Measurements from ENCODE around the gene FRAT2.

Gene FRAT2, protein sequence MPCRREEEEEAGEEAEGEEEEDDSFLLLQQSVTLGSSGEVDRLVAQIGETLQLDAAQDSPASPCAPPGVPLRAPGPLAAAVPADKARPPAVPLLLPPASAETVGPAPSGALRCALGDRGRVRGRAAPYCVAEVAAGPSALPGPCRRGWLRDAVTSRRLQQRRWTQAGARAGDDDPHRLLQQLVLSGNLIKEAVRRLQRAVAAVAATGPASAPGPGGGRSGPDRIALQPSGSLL
- 11.2 to 36.3 reads per million in 2 experiments for total RNA-seq

DNA sequence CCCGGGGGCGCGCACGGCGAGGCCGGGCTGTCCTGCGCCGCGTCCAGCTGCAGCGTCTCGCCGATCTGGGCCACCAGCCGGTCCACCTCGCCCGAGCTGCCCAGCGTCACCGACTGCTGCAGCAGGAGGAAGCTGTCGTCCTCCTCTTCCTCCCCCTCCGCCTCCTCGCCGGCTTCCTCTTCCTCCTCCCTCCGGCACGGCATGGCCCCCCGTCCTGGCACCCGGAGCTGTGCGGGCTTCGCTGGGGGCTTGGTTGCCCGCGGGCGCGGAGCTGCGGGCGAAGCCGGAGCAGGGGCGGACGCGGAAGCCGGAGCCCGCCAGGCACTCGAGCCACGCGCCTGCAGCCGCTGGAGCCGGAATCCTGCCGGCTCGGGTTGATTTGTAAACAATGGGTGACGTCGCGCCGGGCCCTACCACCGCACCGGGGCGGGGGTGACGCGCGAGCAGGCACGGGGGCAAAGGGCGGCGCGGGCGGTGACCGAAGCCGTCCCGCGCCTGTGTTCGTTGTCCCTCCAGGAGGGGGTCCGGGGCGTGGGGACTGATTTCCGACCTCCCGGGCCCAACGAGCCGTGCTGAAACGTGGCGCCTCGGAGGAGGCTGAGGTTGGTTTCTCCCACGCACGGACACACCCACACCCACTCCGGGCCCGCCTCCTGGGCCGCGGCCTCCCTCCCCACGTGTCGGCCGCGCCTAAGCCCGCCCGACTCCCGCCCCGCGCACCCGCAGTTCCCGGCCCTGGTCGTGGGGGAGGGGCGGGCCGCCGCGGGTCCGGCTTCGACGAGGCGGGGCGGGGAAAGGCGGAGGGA, at the start of gene FRAT2:
TSS of gene FRAT2 (minus strand) at position 360 of the 806 bp plus-strand sequence. CDS start at position 203, 157 bp downstream.
- DNase-seq (ENCODE audit: low read depth) = peak; percentile 82

DNA sequence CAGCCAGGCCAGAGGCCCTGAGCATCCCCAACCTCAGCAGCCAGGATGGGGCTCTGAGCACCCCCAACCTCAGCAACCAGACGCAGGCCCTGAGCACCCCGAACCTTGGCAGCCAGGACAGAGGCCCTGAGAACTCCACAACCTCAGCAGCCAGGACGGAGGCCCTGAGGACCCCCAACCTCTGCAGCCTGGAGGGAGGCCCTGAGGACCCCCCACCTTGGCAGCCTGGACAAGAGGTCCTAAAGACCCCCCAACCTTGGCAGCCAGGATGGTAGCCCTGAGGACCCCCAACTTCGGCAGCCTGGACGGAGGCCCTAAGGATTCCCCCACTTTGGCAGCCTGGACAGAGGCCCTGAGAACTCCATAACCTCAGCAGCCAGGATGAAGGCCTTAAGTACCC, 49.6 kb upstream of the FRAT2 start:
- DNase-seq (ENCODE audit: low read depth) = no peak

GRCh38 chr10:97383159-97383558, 48.6 kb upstream of the FRAT2 start:
- no peak for DNase-seq (ENCODE audit: low read depth)

GRCh38 chr10:97381626-97382025, 47.1 kb upstream of the FRAT2 start:
- no peak for DNase-seq (ENCODE audit: low read depth)

DNA sequence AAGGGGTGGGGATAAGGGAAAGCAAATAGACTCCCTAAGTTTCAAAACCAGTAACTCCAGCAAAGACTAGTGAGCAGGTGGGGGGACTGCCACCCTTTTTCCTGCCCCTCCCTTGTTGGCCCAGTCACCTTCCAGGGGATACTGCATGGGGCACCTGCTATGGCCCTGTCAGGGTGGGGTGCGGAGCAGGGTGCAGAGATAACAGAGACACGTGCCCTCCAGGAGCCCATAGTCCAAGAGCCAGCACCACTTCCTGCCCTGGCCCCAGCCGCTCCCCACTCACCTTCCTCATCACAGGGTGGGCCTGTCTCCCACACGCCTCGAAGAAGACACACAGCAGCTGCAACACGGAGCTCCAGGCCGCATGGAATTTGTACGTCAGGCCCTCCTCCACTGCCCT, 46.0 kb upstream of the FRAT2 start:
- DNase-seq (ENCODE audit: low read depth) = no peak

- DNase-seq (ENCODE audit: low read depth) = no peak
These were observed 44.7 kb upstream of the FRAT2 start for GRCh38 chr10:97378933-97379921.

DNA sequence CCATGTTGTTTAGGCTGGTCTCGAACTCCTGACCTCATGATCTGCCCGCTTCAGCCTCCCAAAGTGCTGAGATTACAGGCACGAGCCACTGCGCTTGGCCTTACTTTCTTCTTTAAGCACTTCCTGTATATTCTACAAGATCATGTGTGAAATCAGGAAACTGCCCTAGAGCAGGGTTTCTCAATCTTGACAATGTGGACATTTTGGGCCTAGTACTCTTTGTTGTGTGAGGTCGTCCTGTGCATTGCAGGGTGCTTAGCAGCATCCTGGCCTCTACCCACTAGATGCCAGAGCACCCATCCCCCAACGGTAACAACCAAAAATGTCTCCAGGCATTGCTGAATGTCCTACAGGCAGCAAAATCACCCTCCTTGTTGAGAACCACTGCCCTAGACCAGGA, 41.9 kb upstream of the FRAT2 start:
- DNase-seq (ENCODE audit: low read depth) = no peak

DNA sequence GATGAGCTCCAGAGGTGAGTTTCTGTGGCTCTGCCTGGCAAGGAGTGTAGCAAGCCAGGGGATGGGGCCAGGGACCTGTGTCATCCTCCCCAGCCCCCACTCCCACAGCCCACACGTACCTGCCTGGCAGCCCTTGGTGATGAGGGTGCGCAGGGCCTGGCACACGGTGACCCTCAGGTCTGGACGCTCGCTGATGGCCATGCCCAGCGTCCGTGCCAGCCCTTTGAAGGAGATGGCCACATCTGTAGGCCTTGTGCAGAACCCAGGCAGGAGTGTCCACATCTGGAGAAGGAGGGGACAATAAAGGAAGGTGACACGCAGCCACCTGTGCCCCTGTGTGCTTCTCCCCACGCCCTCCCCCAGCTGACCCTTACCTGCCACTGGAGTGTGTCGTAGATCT, 38.9 kb upstream of the FRAT2 start:
- no peak for DNase-seq (ENCODE audit: low read depth)

DNA sequence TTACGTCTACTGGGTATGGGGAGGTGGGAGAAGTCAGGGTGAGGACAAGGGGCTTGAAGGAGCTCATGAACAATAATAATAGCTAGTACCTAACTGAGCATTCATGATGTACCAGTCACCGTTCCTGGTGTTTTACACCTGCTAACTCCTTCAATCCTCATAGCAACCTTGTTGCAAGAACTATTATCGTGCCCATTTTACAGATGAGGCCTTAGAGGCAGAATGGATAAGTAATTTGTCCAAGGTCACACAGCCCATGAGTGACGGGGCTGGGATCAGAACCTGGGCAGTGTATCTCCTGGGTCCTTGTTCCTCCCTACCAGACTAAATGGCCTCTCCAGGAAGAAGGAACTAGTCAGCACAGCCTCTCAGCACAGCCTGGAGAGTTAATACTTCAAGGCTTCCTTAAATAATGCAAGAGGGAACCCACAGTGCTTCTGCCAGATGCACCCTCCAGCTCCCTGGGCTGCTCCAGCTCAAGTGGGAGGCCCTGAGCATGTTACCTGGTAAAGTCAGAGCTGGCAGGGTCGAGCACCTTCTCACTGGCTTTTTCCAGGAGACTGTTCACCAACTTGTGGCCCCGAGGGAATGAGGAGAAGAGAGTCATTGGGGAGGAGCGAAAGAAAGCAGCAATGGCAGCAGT, 37.8 kb upstream of the FRAT2 start:
- DNase-seq (ENCODE audit: low read depth) = no peak

GRCh38 chr10:97371696-97372095, 37.2 kb upstream of the FRAT2 start:
- DNase-seq (ENCODE audit: low read depth) = no peak

DNA sequence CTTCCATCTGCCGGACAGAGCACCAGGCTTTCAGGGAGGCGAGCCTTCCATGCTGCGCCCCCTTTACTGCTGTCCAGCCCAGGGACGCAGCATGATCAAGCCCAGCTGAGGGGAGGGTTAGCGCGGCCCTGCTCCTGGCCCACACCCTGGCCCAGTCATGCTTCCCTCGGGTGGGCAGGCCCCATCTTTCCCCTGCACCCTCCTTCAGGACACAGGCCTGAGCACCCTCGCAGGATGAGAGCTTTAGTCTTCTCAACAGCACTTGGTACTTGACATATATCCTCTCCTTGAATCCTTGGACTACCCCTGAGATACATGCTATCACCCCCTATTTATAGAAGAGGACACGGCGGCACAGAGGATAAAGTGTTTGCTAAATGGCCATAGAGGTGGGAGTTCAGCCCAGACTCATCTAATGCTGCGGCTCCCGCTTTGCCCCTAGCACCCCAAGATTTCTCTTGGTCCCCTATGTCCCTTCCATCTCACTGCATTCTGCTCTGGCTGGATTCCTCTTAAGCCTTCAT, 32.7 kb upstream of the FRAT2 start:
- no peak for DNase-seq (ENCODE audit: low read depth)

- no peak for DNase-seq (ENCODE audit: low read depth)
These were observed 32.0 kb upstream of the FRAT2 start for GRCh38 chr10:97366572-97366971.

GRCh38 chr10:97365761-97366351, 31.3 kb upstream of the FRAT2 start:
- DNase-seq (ENCODE audit: low read depth) = no peak

GRCh38 chr10:97363071-97363470, 28.5 kb upstream of the FRAT2 start:
- DNase-seq (ENCODE audit: low read depth) = no peak

GRCh38 chr10:97362310-97363033, 27.9 kb upstream of the FRAT2 start:
- DNase-seq (ENCODE audit: low read depth) = no peak

DNA sequence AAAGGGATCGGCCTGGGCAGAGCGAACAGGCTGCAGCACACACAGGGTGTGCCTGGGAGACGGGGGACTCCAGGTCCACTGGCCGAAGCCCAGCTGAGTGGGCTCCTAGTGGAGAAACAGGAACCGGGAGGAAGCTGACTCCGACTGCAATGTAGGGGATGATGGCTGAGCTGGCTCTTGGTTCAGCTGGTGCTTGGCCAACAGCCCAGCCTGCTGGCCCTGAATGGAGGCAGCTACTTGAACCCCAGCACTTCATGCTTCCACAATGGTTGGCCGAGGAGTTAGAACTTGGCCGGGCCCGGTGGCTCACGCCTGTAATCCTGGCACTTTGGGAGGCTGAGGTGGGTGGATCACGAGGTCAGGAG, 27.0 kb upstream of the FRAT2 start:
- DNase-seq (ENCODE audit: low read depth) = no peak

DNA sequence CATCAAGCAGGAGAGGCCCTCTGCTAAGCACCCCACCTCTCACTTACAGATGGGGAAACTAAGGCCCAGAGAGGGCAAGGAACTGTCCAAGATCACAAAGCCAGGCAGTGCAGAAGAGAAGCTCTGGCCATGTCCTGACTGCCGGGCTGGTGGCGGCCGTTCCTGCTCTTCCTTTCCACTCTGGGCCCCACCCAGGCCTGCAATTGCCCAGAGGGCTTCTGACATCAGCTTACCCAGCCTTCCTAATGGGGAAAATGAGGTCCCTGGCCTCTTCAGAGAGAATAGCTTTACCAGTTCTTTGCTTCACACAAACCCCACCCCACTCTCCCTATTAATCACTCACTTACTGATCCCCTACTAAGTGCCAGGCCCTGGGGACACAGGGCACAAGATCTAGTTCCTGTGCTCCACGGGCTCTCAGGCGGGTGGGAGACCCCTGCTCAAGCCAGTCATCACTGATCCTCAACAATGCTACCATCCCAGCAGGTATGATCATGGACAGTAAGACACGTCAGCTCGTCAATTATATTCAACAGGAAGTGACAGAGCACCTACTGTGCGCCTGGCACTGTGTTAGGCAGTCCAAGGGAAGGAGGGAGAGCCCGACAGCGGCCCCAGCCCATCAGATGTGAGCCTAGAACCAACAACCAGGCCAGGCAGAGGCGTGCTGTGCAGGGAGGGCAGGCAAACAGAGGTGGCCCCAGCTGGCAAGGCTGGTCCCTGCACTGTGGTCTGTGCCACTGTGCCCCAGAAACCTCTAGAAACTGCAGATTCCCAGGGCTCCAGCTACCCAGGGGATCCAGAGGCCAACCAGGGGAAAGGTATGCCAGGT, 26.4 kb upstream of the FRAT2 start:
- DNase-seq (ENCODE audit: low read depth) = no peak

DNA sequence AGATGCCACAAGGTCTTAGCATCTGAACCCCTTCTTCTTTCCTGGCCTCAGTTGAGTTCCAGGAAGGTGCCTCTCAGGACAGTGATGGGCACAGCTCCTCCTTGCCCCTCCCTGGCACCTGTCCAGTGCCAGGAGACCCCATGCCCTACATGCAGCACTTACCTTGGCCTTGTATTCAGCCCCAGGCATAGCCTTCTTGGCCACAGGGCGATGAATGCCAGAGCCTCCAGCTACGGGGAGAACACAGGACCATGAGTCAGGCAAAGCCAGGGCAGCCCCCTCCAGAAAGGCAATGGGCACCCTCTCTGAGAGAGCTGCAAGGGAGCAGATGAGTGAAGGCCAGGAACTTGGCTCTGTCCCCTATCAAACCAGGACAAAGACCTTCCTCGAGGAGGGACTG, 24.3 kb upstream of the FRAT2 start:
- DNase-seq (ENCODE audit: low read depth) = no peak

- DNase-seq (ENCODE audit: low read depth) = no peak
These were observed 23.8 kb upstream of the FRAT2 start for GRCh38 chr10:97358349-97358748.

GRCh38 chr10:97356918-97357317, 22.4 kb upstream of the FRAT2 start:
- DNase-seq (ENCODE audit: low read depth) = no peak

Measured in T follicular helper cell (primary cell).